PC-3 (cell line): ENCODE results near the gene TNFAIP3. TPM values are rescaled to one million over a fixed set of nuclear protein-coding genes. Genes with fewer than 3 reads are reported as not detected.

Source experiments
- ATAC-seq: fragments of 200-7000 bp; cut with Tn5 transposase; 2 replicates; pipeline ENCODE4 v1.9.1; 2020; ENCODE audit warnings: mild to moderate bottlenecking, moderate library complexity
- BruUV-seq: library from RNA; stranded (reverse); fragments of 400-500 nt; replicated peaks from 2 replicates; lab custom pipeline; 2021; lab: Mats Ljungman, UMichigan
- CTCF ChIA-PET: fragments of 300-600 bp; sonication (Branson Sonifier 250); formaldehyde crosslinking; loops from one replicate; lab custom pipeline; 2022; ENCODE audit warnings: antibody characterized with exemption; lab: Charles Lee
- POLR2A ChIA-PET: fragments of 300-600 bp; sonication (Branson Sonifier 250); formaldehyde crosslinking; loops from one replicate; lab custom pipeline; 2022; ENCODE audit warnings: antibody characterized with exemption; ENCODE audit not compliant: unreplicated experiment; lab: Charles Lee
- DNase-seq: peaks from one replicate; pipeline ENCODE4 v3.0.0-alpha.2; 2015
- H2AFZ ChIP-seq: fragments of 300-600 bp; sonication (generic); 2 replicates; pipeline ENCODE4 v1.6.0; 2016; ENCODE audit warnings: antibody characterized with exemption, low read length
- H3F3A ChIP-seq: fragments of 300-600 bp; sonication (generic); one replicate; pipeline ENCODE4 v1.6.0; 2017; ENCODE audit warnings: antibody characterized with exemption, low read length, control low read depth, mild to moderate bottlenecking; ENCODE audit not compliant: unreplicated experiment
- H3K27ac ChIP-seq: fragments of 300-600 bp; sonication (generic); 2 replicates; pipeline ENCODE4 v1.5.1; 2016; ENCODE audit warnings: mild to moderate bottlenecking, low read length
- H3K27me3 ChIP-seq: fragments of 300-600 bp; sonication (generic); 2 replicates; pipeline ENCODE4 v1.6.1; 2016; ENCODE audit warnings: low read length, mixed read lengths
- H3K36me3 ChIP-seq: fragments of 300-600 bp; sonication (generic); 2 replicates; pipeline ENCODE4 v1.6.1; 2016; ENCODE audit warnings: low read depth, mixed run types, low read length, mixed read lengths
- H3K4me1 ChIP-seq: fragments of 300-600 bp; sonication (generic); 2 replicates; pipeline ENCODE4 v1.5.1; 2016; ENCODE audit warnings: low read length; ENCODE audit not compliant: insufficient read depth
- H3K4me2 ChIP-seq: fragments of 300-600 bp; sonication (generic); 2 replicates; pipeline ENCODE4 v1.6.0; 2016; ENCODE audit warnings: low read length
- H3K4me3 ChIP-seq: fragments of 300-600 bp; sonication (generic); 2 replicates; pipeline ENCODE4 v1.5.1; 2016; ENCODE audit warnings: mild to moderate bottlenecking, low read length, mixed read lengths
- H3K79me2 ChIP-seq: fragments of 300-600 bp; sonication (generic); 2 replicates; pipeline ENCODE4 v1.6.1; 2017; ENCODE audit warnings: low read length, mixed read lengths
- H3K9ac ChIP-seq: fragments of 300-600 bp; sonication (generic); 2 replicates; pipeline ENCODE4 v1.6.0; 2016; ENCODE audit warnings: mild to moderate bottlenecking, low read length
- H3K9me2 ChIP-seq: fragments of 300-600 bp; sonication (generic); replicated peaks from 2 replicates; pipeline ENCODE4 v1.6.1; 2016; ENCODE audit warnings: mixed run types, low read length, mixed read lengths
- H3K9me3 ChIP-seq: fragments of 300-600 bp; sonication (generic); 2 replicates; pipeline ENCODE4 v1.6.1; 2016; ENCODE audit warnings: low read length, mixed read lengths
- H4K20me1 ChIP-seq: fragments of 300-600 bp; sonication (generic); 2 replicates; pipeline ENCODE4 v1.6.1; 2016; ENCODE audit warnings: low read length, mixed read lengths
- EZH2 ChIP-seq: fragments of 300-600 bp; sonication (generic); IDR thresholded peaks from one replicate; pipeline ENCODE4 v1.6.1; 2017; ENCODE audit warnings: antibody characterized with exemption, mild to moderate bottlenecking, low read length; ENCODE audit not compliant: unreplicated experiment
- EZH2phosphoT487 ChIP-seq: fragments of 300-600 bp; sonication (generic); IDR thresholded peaks from 2 replicates; pipeline ENCODE4 v1.6.1; 2018; ENCODE audit warnings: mild to moderate bottlenecking, antibody characterized with exemption, low read length, borderline replicate concordance
- intact Hi-C: fragments of 100-400 bp; cut with micrococcal nuclease; formaldehyde crosslinking; loops from 2 replicates; pipeline ENCODE4 v1.9.0; 2023
- total RNA-seq: library from RNA; depleted of rRNA; stranded (reverse); fragments of >200 nt; gene quantifications from 2 replicates; pipeline ENCODE4 v1.2.3, GENCODE V29; 2014
- TF ChIP-seq, protein P1 (sequence below): fragments of 300-600 bp; sonication (generic); conservative IDR thresholded peaks from 2 replicates; pipeline ENCODE4 v1.5.1; 2017; ENCODE audit warnings: antibody characterized with exemption, low read depth, mild to moderate bottlenecking, low read length

Gene TNFAIP3
- total RNA-seq, 1 experiment from 2014 or later = 21.9 TPM

DNA sequence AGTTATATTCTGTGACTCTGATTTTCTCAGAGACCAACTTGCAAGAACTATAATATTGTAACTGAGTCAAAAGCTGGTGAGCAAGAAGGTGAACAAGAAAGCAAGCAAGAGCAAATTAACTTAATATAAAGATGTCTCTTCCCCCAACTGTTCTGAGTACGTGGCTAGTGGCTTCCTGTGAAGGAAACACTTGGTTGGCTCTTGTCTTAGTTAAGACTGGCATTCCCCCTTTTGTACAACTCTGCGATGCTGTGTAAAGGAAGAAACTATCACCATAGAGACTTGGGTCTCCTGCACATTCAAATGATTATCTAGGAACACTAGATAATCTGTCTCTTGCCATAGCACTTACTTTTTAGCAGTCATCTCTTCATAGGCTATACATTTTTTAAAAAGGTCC is 47.3 kb upstream of the TNFAIP3 start:
- TF ChIP-seq, protein P1, sequence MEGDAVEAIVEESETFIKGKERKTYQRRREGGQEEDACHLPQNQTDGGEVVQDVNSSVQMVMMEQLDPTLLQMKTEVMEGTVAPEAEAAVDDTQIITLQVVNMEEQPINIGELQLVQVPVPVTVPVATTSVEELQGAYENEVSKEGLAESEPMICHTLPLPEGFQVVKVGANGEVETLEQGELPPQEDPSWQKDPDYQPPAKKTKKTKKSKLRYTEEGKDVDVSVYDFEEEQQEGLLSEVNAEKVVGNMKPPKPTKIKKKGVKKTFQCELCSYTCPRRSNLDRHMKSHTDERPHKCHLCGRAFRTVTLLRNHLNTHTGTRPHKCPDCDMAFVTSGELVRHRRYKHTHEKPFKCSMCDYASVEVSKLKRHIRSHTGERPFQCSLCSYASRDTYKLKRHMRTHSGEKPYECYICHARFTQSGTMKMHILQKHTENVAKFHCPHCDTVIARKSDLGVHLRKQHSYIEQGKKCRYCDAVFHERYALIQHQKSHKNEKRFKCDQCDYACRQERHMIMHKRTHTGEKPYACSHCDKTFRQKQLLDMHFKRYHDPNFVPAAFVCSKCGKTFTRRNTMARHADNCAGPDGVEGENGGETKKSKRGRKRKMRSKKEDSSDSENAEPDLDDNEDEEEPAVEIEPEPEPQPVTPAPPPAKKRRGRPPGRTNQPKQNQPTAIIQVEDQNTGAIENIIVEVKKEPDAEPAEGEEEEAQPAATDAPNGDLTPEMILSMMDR = no peak
- TF ChIP-seq EZH2 (no peak), EZH2phosphoT487 (no peak)
- ChIA-PET CTCF (no interaction called here), POLR2A (no interaction called here)
- Histone ChIP-seq H2AFZ (no peak overlapping the region), H3K27ac (no peak overlapping the region), H3K4me2 (no peak overlapping the region), H3K79me2 (no peaks in the 10 kb centered on the region), H4K20me1 (no peaks in the 10 kb centered on the region), H3K4me1 (peaks cover 10% of the 10 kb centered on the region; the same call in 1 of the 2 replicates), H3K27me3 (no peaks in the 10 kb centered on the region), H3K9ac (no peak overlapping the region), H3K9me2 (no peaks in the 10 kb centered on the region), H3K9me3 (no peaks in the 10 kb centered on the region), H3K4me3 (no peak overlapping the region), H3F3A (no peaks in the 10 kb centered on the region), H3K36me3 (no peaks in the 10 kb centered on the region)
- intact Hi-C loops = no loop called here
- no TSS peak for BruUV-seq
- no peak for ATAC-seq
- DNase-seq = no peak

DNA sequence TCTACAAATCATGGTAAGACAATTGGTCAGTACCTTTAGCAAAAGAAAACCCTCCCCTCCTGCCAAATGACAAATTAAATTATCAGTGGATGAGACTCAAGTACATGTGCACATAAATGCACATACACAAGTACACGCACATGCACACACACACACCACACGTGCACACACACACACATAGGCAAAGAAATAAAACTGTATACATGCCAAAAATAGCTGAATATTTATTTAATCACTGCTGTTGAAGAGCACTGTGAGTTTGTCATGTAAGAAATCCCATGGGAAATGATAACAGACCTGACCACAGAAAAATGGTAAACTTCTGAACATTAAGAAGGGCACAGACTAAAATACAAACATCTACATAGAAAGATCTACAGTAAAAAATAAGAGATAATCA is 46.6 kb upstream of the TNFAIP3 start:
- Histone ChIP-seq H3K4me3 (no peak overlapping the region), H3K9me2 (no peaks in the 10 kb centered on the region), H2AFZ (no peak overlapping the region), H3K9ac (no peak overlapping the region), H3K4me1 (peaks cover 10% of the 10 kb centered on the region; the same call in 1 of the 2 replicates), H3K27ac (no peak overlapping the region), H3K4me2 (no peak overlapping the region), H3F3A (no peaks in the 10 kb centered on the region), H3K36me3 (no peaks in the 10 kb centered on the region), H3K9me3 (no peaks in the 10 kb centered on the region), H4K20me1 (no peaks in the 10 kb centered on the region), H3K27me3 (no peaks in the 10 kb centered on the region), H3K79me2 (no peaks in the 10 kb centered on the region)
- CTCF ChIA-PET = no interaction called here
- no peak for TF ChIP-seq EZH2phosphoT487
- no peak for DNase-seq
- BruUV-seq = no TSS peak
- no peak for ATAC-seq
- POLR2A ChIA-PET = no interaction called here
- intact Hi-C loops = no loop called here

DNA sequence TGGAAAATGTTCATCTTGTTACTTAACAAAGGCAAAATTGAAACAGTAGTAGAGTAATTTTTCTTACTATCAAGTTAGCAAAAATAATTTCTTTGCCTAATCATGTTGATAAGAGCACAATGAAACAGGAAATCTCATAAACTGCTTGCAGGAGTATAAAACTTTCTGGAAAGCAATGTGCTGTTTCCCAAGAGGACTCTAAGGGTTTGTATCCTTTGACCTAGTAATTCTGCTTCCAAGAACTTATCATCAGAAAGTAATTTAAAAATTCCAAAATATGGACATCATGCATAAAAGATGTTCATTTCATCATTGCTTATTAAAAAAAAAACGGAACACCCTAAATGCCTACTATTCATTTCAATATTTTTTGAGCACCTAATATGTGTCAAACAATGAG is 46.1 kb upstream of the TNFAIP3 start:
- Histone ChIP-seq H3K4me1 (peaks cover 10% of the 10 kb centered on the region; the same call in 1 of the 2 replicates), H3K36me3 (no peaks in the 10 kb centered on the region), H3K27me3 (no peaks in the 10 kb centered on the region), H3K79me2 (no peaks in the 10 kb centered on the region), H4K20me1 (no peaks in the 10 kb centered on the region), H3K4me3 (no peak overlapping the region), H3K9me3 (no peaks in the 10 kb centered on the region), H3K9ac (no peak overlapping the region), H3F3A (no peaks in the 10 kb centered on the region), H3K4me2 (no peak overlapping the region), H3K27ac (no peak overlapping the region), H2AFZ (no peak overlapping the region), H3K9me2 (no peaks in the 10 kb centered on the region)
- intact Hi-C loops = no loop called here
- TF ChIP-seq EZH2phosphoT487 = no peak
- TF ChIP-seq, protein P1 = no peak
- no peak for TF ChIP-seq EZH2
- ATAC-seq (no peak), DNase-seq (no peak)
- no TSS peak for BruUV-seq
- ChIA-PET POLR2A (no interaction called here), CTCF (no interaction called here)
